Suprapubic skin (tissue), 4 donors: Measurements from ENCODE around the gene IL34.

Experiments used
- CTCF ChIP-seq, 2 donors: fragments of 200-600 bp in 1 of 2; fragments of 450-650 bp in 1 of 2; sonication (generic) in 1 of 2; IDR thresholded peaks; one replicate each; pipeline ENCODE4 v1.5.1; 2016 to 2019; ENCODE audit warnings: antibody characterized with exemption in 2 of 2, mild to moderate bottlenecking in 1 of 2, moderate library complexity in 1 of 2
- EP300 ChIP-seq: sonication (generic); formaldehyde crosslinking; IDR thresholded peaks from one replicate; pipeline ENCODE4 v1.6.1; 2017; ENCODE audit warnings: antibody characterized with exemption
- POLR2A ChIP-seq, 2 donors: fragments of 450-650 bp; IDR thresholded peaks; one replicate each; pipeline ENCODE4 v1.6.1; 2017; ENCODE audit warnings: antibody characterized with exemption in 2 of 2, mild to moderate bottlenecking in 2 of 2, moderate library complexity in 2 of 2
- POLR2AphosphoS5 ChIP-seq, 3 donors: sonication (generic); formaldehyde crosslinking; IDR thresholded peaks; one replicate each; pipeline ENCODE4 v1.6.1; 2017; ENCODE audit warnings: antibody characterized with exemption in 3 of 3

GRCh38 chr16:70649300-70649699, 2.9 kb downstream of the IL34 start:
- TF ChIP-seq POLR2A (IDR thresholded peaks at IDR 0.05) (no peak), CTCF (IDR thresholded peaks at IDR 0.05) (no peak), POLR2AphosphoS5 (IDR thresholded peaks at IDR 0.05) (no peak), EP300 (no peak)
